ENCODE data around the gene ABCA3.

DNA sequence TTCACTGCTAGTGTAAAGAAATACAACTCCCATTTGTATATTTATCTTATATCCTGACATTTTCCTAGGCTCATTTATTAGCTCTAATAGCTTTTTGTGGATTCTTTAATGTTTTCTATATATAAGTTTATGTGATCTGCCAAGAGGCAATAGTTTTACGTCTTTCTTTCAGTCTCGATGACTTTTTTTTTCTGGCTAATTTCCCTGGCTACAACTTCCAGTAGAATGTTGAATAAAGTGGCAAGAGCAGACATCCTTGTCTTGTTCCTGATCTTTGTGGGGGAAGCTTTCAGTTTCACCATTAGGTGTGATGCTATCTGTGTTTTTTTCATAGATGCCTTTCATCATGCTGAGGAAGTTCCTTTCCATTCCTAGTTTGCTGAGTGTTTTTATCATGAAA is 43.9 kb upstream of the ABCA3 start:
- TF ChIP-seq, protein P1, sequence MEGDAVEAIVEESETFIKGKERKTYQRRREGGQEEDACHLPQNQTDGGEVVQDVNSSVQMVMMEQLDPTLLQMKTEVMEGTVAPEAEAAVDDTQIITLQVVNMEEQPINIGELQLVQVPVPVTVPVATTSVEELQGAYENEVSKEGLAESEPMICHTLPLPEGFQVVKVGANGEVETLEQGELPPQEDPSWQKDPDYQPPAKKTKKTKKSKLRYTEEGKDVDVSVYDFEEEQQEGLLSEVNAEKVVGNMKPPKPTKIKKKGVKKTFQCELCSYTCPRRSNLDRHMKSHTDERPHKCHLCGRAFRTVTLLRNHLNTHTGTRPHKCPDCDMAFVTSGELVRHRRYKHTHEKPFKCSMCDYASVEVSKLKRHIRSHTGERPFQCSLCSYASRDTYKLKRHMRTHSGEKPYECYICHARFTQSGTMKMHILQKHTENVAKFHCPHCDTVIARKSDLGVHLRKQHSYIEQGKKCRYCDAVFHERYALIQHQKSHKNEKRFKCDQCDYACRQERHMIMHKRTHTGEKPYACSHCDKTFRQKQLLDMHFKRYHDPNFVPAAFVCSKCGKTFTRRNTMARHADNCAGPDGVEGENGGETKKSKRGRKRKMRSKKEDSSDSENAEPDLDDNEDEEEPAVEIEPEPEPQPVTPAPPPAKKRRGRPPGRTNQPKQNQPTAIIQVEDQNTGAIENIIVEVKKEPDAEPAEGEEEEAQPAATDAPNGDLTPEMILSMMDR (IDR thresholded peaks at IDR 0.05; ENCODE audit: poor library complexity, severe bottlenecking), result no peak
- TF ChIP-seq EZH2 (IDR thresholded peaks at IDR 0.05; ENCODE audit: borderline replicate concordance, insufficient read depth, low read length, poor library complexity, severe bottlenecking), result no peak
- no peak for TF ChIP-seq TAF1 (IDR thresholded peaks at IDR 0.05; ENCODE audit: low read depth)
- no peak for TF ChIP-seq RAD21 (conservative IDR thresholded peaks at IDR 0.05)
- TF ChIP-seq POLR2AphosphoS5 (IDR thresholded peaks at IDR 0.05), result no peak
- TF ChIP-seq EP300 (conservative IDR thresholded peaks at IDR 0.05; ENCODE audit: poor library complexity, severe bottlenecking), result no peak
- TF ChIP-seq, protein P2, sequence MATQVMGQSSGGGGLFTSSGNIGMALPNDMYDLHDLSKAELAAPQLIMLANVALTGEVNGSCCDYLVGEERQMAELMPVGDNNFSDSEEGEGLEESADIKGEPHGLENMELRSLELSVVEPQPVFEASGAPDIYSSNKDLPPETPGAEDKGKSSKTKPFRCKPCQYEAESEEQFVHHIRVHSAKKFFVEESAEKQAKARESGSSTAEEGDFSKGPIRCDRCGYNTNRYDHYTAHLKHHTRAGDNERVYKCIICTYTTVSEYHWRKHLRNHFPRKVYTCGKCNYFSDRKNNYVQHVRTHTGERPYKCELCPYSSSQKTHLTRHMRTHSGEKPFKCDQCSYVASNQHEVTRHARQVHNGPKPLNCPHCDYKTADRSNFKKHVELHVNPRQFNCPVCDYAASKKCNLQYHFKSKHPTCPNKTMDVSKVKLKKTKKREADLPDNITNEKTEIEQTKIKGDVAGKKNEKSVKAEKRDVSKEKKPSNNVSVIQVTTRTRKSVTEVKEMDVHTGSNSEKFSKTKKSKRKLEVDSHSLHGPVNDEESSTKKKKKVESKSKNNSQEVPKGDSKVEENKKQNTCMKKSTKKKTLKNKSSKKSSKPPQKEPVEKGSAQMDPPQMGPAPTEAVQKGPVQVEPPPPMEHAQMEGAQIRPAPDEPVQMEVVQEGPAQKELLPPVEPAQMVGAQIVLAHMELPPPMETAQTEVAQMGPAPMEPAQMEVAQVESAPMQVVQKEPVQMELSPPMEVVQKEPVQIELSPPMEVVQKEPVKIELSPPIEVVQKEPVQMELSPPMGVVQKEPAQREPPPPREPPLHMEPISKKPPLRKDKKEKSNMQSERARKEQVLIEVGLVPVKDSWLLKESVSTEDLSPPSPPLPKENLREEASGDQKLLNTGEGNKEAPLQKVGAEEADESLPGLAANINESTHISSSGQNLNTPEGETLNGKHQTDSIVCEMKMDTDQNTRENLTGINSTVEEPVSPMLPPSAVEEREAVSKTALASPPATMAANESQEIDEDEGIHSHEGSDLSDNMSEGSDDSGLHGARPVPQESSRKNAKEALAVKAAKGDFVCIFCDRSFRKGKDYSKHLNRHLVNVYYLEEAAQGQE (IDR thresholded peaks at IDR 0.05; ENCODE audit: borderline replicate concordance), result no peak
- TF ChIP-seq MXI1 (conservative IDR thresholded peaks at IDR 0.05; ENCODE audit: poor library complexity, severe bottlenecking), result no peak
- no peak for TF ChIP-seq SMC3 (conservative IDR thresholded peaks at IDR 0.05; ENCODE audit: poor library complexity)
